NCI-H146 treated with DMSO at 0.1 percent for 48 hours (cell line): ENCODE results near the gene USP16.

Source experiments
- DNase-seq: peaks from one replicate; lab custom pipeline; 2025; ENCODE audit not compliant: unreplicated experiment; lab: John Stamatoyannopoulos, UW

Gene USP16

GRCh38 chr21:29082046-29082815 lies 57.8 kb downstream of the USP16 start:
- DNase-seq, result no peak

- DNase-seq, result no peak
Measured at GRCh38 chr21:29083306-29083705, 58.8 kb downstream of the USP16 start.

DNA sequence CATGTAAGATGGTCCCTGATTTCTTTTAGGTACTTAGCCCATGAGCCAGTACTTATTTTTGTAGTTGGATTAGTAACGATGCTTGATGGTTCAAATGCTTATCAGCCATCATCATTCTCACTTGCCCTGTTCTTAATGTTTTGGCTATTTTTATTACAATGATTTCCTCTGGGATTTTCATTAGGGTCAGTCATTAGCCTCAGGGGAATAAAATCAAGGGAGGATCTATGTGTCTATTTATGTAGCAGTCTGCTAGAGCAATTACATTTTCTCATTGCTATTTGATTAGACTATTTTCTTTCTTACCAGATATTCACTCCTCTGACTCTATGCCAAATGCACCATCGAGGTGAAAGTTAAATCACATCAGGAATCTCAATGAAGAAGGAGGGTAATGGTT lies 59.9 kb downstream of the USP16 start:
- no peak for DNase-seq

DNA sequence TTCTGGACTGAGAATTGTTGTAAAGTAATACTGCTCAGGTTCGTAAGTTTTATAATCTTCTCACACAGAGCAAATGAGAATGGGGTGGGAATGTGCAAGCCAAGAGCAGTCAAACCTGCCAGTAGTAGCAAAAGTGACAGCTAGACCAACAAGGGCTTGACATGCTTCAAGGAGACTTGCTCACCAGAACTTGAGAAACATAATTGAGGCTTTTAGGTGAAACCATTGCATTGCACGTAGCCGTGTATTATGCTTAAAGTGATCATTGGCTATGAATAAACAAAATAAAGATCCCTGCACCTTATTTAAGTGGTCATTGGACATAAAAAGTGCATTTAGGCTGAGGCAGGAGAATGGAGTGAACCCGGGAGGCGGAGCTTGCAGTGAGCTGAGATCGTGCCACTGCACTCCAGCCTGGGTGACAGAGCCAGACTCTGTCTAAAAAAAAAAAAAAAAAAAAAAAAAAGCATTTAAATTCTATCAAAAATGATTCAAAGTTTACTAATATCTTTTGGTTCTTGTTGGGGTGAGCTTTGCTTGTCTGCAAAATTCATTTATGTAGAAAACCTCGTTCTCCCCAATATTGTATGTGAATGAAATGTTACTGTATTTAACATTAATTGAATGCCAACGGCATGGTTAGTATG lies 60.8 kb downstream of the USP16 start:
- DNase-seq, result no peak

DNA sequence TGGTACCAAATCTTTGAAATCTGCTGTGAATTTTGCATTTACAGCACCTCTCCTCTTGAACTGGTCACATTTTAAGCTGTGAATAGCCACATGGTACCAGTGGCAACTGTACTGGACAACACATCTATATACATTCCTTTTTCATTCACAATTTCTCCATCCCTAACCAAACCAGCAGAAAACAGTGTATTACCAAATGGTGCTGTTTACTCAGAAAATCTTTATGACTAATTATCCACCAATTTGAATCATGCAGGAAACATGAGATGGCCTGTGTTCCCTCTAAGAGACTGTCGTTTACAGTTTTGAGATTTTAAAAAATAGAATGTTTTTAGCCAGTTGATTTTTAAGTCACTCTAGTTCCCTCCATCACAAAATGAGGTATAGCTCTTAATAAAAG lies 66.6 kb downstream of the USP16 start:
- DNase-seq, result no peak

- DNase-seq, result no peak
Measured at GRCh38 chr21:29092102-29092959, 67.9 kb downstream of the USP16 start.

GRCh38 chr21:29096218-29097015 lies 71.9 kb downstream of the USP16 start:
- DNase-seq, result no peak

DNA sequence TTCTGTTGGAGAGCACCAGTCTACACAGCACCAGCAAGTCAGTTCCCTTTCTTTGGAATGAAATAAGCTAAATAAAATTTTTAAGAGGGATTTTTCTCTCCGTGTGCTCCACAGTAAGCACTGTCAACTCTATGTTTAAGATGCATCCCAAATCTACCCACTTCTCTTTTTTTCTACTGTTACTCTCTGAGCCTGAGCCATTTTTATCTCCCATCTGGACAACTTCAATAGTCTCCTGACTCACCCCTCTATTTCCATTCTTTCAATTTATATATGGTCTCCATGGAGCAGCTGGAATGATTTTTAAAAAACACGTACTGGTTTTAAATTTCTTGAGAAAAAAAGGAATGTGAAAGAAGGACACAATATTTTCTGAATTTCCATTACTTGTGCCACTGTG lies 73.7 kb downstream of the USP16 start:
- DNase-seq, result no peak

DNA sequence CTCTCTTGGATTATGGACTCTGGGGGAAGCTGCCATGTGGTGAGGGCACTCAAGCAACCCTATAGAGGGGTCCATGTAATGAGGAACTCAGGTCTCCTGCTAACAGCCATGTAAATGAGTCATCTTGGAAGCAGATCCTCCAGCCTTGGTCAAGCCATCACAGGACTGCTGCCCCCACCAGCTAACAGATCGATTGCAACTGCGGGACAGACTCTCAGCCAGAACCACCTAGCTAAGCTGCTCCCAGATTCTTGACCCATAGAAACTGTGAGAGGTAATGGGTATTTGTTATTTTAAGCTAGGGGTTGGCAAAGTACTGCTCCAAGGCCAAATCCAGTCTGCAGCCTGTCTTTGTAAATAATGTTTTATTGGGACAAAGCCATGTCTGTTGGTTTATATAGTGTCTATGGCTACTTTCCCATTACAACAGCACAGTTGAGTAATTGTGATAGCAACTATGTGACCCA lies 78.4 kb downstream of the USP16 start:
- no peak for DNase-seq
